Measurements from ENCODE around the gene ALPL. TPM values are rescaled to one million over a fixed set of nuclear protein-coding genes. Genes with fewer than 3 reads are reported as not detected.
A peak's percentile ranks its signal among the peaks of the same experiment; 100 is the strongest.

Gene ALPL
- total and polyA plus RNA-seq, 9 of the 15 experiments (the other 6 are each of a cell fraction or from before 2014, with no cell fraction given) = 0.04 to 0.38 (median 0.18) TPM; not detected in 4

DNA sequence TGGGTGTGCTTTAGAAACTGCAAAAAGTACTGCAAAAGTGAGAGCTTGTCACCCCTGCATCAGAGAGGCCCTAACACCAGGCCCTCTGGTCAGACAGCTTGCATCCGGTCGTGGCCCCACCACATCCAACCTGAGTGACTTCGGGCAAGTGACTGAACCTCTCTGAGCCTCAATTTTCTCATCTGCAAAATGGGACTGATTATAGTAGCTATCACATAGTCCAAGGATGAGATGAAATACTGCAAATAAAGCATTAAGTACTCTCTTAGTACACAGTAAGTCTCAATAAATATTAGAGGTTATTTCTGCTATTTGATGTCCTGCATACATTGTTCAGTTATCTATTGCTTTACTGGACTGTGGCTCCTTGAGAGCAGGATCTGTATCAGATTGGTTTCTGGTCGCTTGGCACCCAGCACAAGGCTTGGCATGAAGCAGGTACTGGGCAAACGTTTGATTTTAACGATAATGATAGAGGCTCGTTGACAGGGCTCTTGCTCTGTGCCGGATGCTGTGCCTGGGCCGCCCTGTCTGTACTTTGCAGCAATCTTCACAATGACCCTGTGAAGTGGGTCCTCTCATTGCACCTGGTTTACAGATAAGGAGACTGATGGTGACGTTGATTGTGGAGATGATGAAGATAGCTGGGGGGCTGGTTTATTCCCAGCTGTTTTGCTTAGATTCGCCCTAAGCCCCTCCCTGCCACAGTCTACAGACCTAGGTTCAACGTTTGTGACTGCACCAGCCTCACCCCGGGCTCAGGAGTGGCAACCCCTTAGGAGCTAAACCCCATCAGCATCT lies 116.4 kb downstream of the ALPL start (continued):
- TF ChIP-seq CCAR2 (IDR thresholded peaks at IDR 0.05; ENCODE audit: low read depth, low read length) = no peak
- TF ChIP-seq, protein P1, sequence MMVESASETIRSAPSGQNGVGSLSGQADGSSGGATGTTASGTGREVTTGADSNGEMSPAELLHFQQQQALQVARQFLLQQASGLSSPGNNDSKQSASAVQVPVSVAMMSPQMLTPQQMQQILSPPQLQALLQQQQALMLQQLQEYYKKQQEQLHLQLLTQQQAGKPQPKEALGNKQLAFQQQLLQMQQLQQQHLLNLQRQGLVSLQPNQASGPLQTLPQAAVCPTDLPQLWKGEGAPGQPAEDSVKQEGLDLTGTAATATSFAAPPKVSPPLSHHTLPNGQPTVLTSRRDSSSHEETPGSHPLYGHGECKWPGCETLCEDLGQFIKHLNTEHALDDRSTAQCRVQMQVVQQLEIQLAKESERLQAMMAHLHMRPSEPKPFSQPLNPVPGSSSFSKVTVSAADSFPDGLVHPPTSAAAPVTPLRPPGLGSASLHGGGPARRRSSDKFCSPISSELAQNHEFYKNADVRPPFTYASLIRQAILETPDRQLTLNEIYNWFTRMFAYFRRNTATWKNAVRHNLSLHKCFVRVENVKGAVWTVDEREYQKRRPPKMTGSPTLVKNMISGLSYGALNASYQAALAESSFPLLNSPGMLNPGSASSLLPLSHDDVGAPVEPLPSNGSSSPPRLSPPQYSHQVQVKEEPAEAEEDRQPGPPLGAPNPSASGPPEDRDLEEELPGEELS (CRISPR knock-in tag; IDR thresholded peaks at IDR 0.05; ENCODE audit: borderline replicate concordance) = no peak

DNA sequence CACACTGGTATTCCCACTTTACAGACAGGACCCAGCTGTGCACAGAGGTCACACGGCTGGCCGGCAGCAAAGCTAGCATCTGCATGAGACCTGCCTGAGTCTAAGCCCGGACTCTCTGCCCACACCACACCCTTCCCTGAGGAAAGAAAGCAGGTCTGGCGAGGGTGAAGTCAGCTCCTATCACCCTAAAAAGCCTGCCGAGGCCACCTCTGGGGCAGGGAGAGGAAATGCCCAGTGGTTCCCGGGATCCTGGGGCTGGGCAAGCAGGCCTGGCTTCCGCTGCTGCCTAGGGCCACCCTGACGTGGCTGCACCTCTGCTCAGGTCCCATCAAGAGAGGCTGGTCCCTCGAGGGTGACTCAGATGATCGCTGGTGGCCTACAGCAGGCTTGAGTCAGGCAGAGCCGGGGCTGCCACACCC lies 117.7 kb downstream of the ALPL start:
- no peaks in the 10 kb centered on the region for H3K9me1 ChIP-seq (ENCODE audit: control insufficient read depth, insufficient read depth, low read length)
- H3K36me3 ChIP-seq (ENCODE audit: control insufficient read depth, insufficient read depth, low read length) = peaks cover 29% of the 10 kb centered on the region
- CTCF ChIA-PET (ENCODE audit: low intra/inter-chr PET ratio) = interaction anchor here (0.7 kb wide), 1 partner anchor 1942 kb away, joined by 5 read pairs; no protein-coding TSS in a partner anchor
- H3K4me3 ChIP-seq = no peak overlapping the region
- TF ChIP-seq SP2 (IDR thresholded peaks at IDR 0.05; ENCODE audit: extremely low read depth, low read depth, low read length, poor library complexity, severe bottlenecking) (no peak), JUND (IDR thresholded peaks at IDR 0.05; ENCODE audit: borderline replicate concordance, low read depth, low read length) (0 out of 2 replicates have a peak, but pooled peaks have one; percentile 18), JUND (tag; IDR thresholded peaks at IDR 0.05; ENCODE audit: borderline replicate concordance, low read depth, low read length) (no peak), FOSL1 (tag; conservative IDR thresholded peaks at IDR 0.05) (peak; percentile 53; the same call in 1 of the 2 replicates)
- peaks cover 9% of the 10 kb centered on the region; the same call in 2 of the 3 replicates for H3K79me2 ChIP-seq (ENCODE audit: control insufficient read depth, insufficient read depth, low read length)
- WGBS (ENCODE audit: insufficient coverage, low coverage, missing lambda C conversion rate) = 59% methylated on average over 11 of the region's 11 CpGs
- H2AFZ ChIP-seq (ENCODE audit: low read depth, low read length) = no peak overlapping the region
- H3K27ac ChIP-seq (ENCODE audit: extremely low read depth, low read depth, low read length) = no peak overlapping the region
- no peaks in the 10 kb centered on the region for H3K9me3 ChIP-seq (replicated peaks; ENCODE audit: control insufficient read depth, insufficient read depth, low read depth, low read length)
- no TSS peak for BruUV-seq (replicated peaks)
- no peak overlapping the region for H3K4me2 ChIP-seq (ENCODE audit: insufficient read depth, low read length)
- intact Hi-C loops (cut with micrococcal nuclease) = no loop called here
- no peak for FAIRE-seq
- POLR2A ChIA-PET = interaction anchor here (0.6 to 0.9 kb wide), 3 partner anchors 16 to 29 kb away, joined by 3 read pairs; no protein-coding TSS in a partner anchor
- no peak for ATAC-seq
- in situ Hi-C loops (cut with MboI) = no loop called here
- H3K27me3 ChIP-seq (ENCODE audit: control insufficient read depth in 2 of 2, insufficient read depth in 2 of 2, low read length in 2 of 2) = no peaks in the 10 kb centered on the region
- peak in 1 of 4 experiments; percentile 33 for DNase-seq (ENCODE audit: extremely low read depth in 1 of 4, low spot score in 3 of 4)
- H3K9ac ChIP-seq (ENCODE audit: insufficient read depth in 1 of 2, low read depth in 2 of 2, low read length in 2 of 2) = peak overlapping the region in 1 of 2 experiments; percentile 78; a peak in 2 of 4 replicates
- H3K4me1 ChIP-seq (replicated peaks in 1 of 2; ENCODE audit: control insufficient read depth in 2 of 2, insufficient read depth in 2 of 2, low read length in 2 of 2) = peaks cover 26 to 50% of the 10 kb centered on the region in 2 experiments
- H4K20me1 ChIP-seq (replicated peaks; ENCODE audit: control insufficient read depth, insufficient read depth, low read length) = no peaks in the 10 kb centered on the region

Other genes with a start within 250 kb of the ALPL start
- gene ECE1, start 219.0 kb upstream of the ALPL start, total RNA-seq (2014; rRNA removed) = 18.8 and 21.3 TPM in 2 replicates
- 11.0 and 14.5 TPM in 2 replicates for gene ECE1, start 219.0 kb upstream of the ALPL start, total RNA-seq (2014; rRNA removed; fragmentation: Illumina TruSeq; extraction: Trizol)
- gene ECE1, start 219.0 kb upstream of the ALPL start, total RNA-seq (2015; rRNA removed; fragmentation: Illumina TruSeq; extraction: Trizol) = 5.3 and 6.9 TPM in 2 replicates
- 31.6 and 34.8 TPM in 2 replicates for gene ECE1, start 219.0 kb upstream of the ALPL start, total RNA-seq (2021)
- gene ECE1, start 219.0 kb upstream of the ALPL start, polyA plus RNA-seq (2011; rRNA removed) = 10.3 and 26.8 TPM in 2 replicates
- 29.7 and 30.8 TPM in 2 replicates for gene ECE1, start 219.0 kb upstream of the ALPL start, polyA plus RNA-seq (2014; fragmentation: Illumina TruSeq; extraction: Trizol)
- gene ECE1, start 219.0 kb upstream of the ALPL start, polyA plus RNA-seq (2014; fragmentation: Nextera tagmentation; extraction: Ambion mirVana) = under 1 TPM; 0.56 to 0.61 TPM
- gene ECE1, start 219.0 kb upstream of the ALPL start, polyA plus RNA-seq (2014; rRNA removed) = 10.1 and 12.1 TPM in 2 replicates
- gene NBPF3, start 69.3 kb upstream of the ALPL start, total RNA-seq (2014; rRNA removed) = 6.2 and 6.8 TPM in 2 replicates
- gene NBPF3, start 69.3 kb upstream of the ALPL start, total RNA-seq (2014; rRNA removed; fragmentation: Illumina TruSeq; extraction: Trizol) = 5.2 and 5.5 TPM in 2 replicates
- 5.1 and 5.4 TPM in 2 replicates for gene NBPF3, start 69.3 kb upstream of the ALPL start, total RNA-seq (2015; rRNA removed; fragmentation: Illumina TruSeq; extraction: Trizol)
- 6.8 and 7.3 TPM in 2 replicates for gene NBPF3, start 69.3 kb upstream of the ALPL start, total RNA-seq (2021)
- 6.7 and 6.8 TPM in 2 replicates for gene NBPF3, start 69.3 kb upstream of the ALPL start, polyA plus RNA-seq (2011; rRNA removed)
- gene NBPF3, start 69.3 kb upstream of the ALPL start, polyA plus RNA-seq (2014; fragmentation: Illumina TruSeq; extraction: Trizol) = 5.6 and 6.1 TPM in 2 replicates
- 1 to 10 TPM; 1.5 TPM for gene NBPF3, start 69.3 kb upstream of the ALPL start, polyA plus RNA-seq (2014; fragmentation: Nextera tagmentation; extraction: Ambion mirVana)
- 3.0 and 4.4 TPM in 2 replicates for gene NBPF3, start 69.3 kb upstream of the ALPL start, polyA plus RNA-seq (2014; rRNA removed)
- gene RAP1GAP, start 159.9 kb downstream of the ALPL start, total RNA-seq (2014; rRNA removed) = 19.2 and 28.0 TPM in 2 replicates
- gene RAP1GAP, start 159.9 kb downstream of the ALPL start, total RNA-seq (2014; rRNA removed; fragmentation: Illumina TruSeq; extraction: Trizol) = 7.0 and 7.3 TPM in 2 replicates
- gene RAP1GAP, start 159.9 kb downstream of the ALPL start, total RNA-seq (2015; rRNA removed; fragmentation: Illumina TruSeq; extraction: Trizol) = 9.5 and 9.7 TPM in 2 replicates
- 30.2 and 31.0 TPM in 2 replicates for gene RAP1GAP, start 159.9 kb downstream of the ALPL start, total RNA-seq (2021)
- 30.2 and 36.0 TPM in 2 replicates for gene RAP1GAP, start 159.9 kb downstream of the ALPL start, polyA plus RNA-seq (2011; rRNA removed)
- gene RAP1GAP, start 159.9 kb downstream of the ALPL start, polyA plus RNA-seq (2014; fragmentation: Illumina TruSeq; extraction: Trizol) = 23.5 and 26.5 TPM in 2 replicates
- under 1 TPM; 0.29 to 0.51 TPM for gene RAP1GAP, start 159.9 kb downstream of the ALPL start, polyA plus RNA-seq (2014; fragmentation: Nextera tagmentation; extraction: Ambion mirVana)
- gene RAP1GAP, start 159.9 kb downstream of the ALPL start, polyA plus RNA-seq (2014; rRNA removed) = 21.7 and 22.3 TPM in 2 replicates